Measurements from ENCODE around the gene AGBL1. TPM values are rescaled to one million over a fixed set of nuclear protein-coding genes. Genes with fewer than 3 reads are reported as not detected.
A peak's percentile ranks its signal among the peaks of the same experiment; 100 is the strongest.

AGBL1 gene
- total and polyA plus RNA-seq, 2 experiments from 2014 or later: 0.03 TPM; not detected in 1

GRCh38 chr15:86316726-86317383, 237.2 kb downstream of the AGBL1 start:
- H3K4me3 Mint-ChIP-seq: no peak overlapping the region
- Histone ChIP-seq H3K36me3 (ENCODE audit: insufficient read depth) (no peaks in the 10 kb centered on the region), H3K9me2 (ENCODE audit: insufficient read depth) (no peaks in the 10 kb centered on the region; the same call in 1 of the 2 replicates), H3K4me2 (no peak overlapping the region), H3F3A (replicated peaks; ENCODE audit: low read depth) (no peaks in the 10 kb centered on the region), H3K4me1 (ENCODE audit: insufficient read depth) (peaks cover 7% of the 10 kb centered on the region; the same call in 1 of the 2 replicates), H3K4me3 (no peak overlapping the region), H4K20me1 (replicated peaks; ENCODE audit: insufficient read depth) (no peaks in the 10 kb centered on the region), H2AFZ (no peak overlapping the region; the same call in 1 of the 2 replicates), H3K27ac (ENCODE audit: low read depth) (no peak overlapping the region), H3K79me2 (replicated peaks; ENCODE audit: insufficient read depth) (no peaks in the 10 kb centered on the region), H3K27me3 (ENCODE audit: insufficient read depth) (no peaks in the 10 kb centered on the region)
- no peaks in the 10 kb centered on the region for H3K27me3 Mint-ChIP-seq (ENCODE audit: insufficient read depth, low read depth, poor library complexity)
- DNase-seq (ENCODE audit: low spot score): peak; percentile 18
- H3K36me3 Mint-ChIP-seq (ENCODE audit: low read depth): no peaks in the 10 kb centered on the region
- H3K4me1 Mint-ChIP-seq: peaks cover 7% of the 10 kb centered on the region
- TF ChIP-seq POLR2AphosphoS5 (IDR thresholded peaks at IDR 0.05; ENCODE audit: low read depth): no peak
- ATAC-seq: no peak
- H3K27ac Mint-ChIP-seq: 0 out of 2 replicates have a peak overlapping the region, but pooled peaks have one; percentile 13
- peaks cover 4% of the 10 kb centered on the region; the same call in 1 of the 3 replicates for H3K9me3 Mint-ChIP-seq

DNA sequence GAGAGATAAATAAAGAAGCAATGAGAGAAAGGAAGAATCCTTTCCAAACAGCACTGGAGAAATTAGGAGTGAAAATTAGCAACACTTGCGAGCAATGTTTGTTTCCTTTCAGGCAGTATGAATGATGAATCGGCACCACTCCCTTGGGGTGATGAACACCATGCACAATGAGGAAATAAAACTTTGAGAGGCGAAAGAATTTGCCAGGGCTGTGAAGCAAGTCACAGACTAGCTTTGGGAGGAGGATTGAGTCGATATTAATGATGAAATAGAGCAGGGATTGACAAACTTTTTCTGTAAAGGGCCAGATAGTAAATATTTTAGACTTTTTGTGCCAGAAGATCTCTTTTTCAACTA, 237.7 kb downstream of the AGBL1 start:
- H3K4me3 Mint-ChIP-seq: no peak overlapping the region
- peaks cover 6% of the 10 kb centered on the region; the same call in 1 of the 2 replicates for H3K4me1 ChIP-seq (ENCODE audit: insufficient read depth)
- H3F3A ChIP-seq (replicated peaks; ENCODE audit: low read depth): no peaks in the 10 kb centered on the region
- H3K36me3 Mint-ChIP-seq (ENCODE audit: low read depth): no peaks in the 10 kb centered on the region
- no peaks in the 10 kb centered on the region; the same call in 1 of the 2 replicates for H3K9me2 ChIP-seq (ENCODE audit: insufficient read depth)
- no peaks in the 10 kb centered on the region for H3K27me3 Mint-ChIP-seq (ENCODE audit: insufficient read depth, low read depth, poor library complexity)
- H3K27ac Mint-ChIP-seq: no peak overlapping the region
- H3K36me3 ChIP-seq (ENCODE audit: insufficient read depth): no peaks in the 10 kb centered on the region
- DNase-seq (ENCODE audit: low spot score) (no peak), ATAC-seq (no peak)
- no peaks in the 10 kb centered on the region for H3K79me2 ChIP-seq (replicated peaks; ENCODE audit: insufficient read depth)
- no peaks in the 10 kb centered on the region for H4K20me1 ChIP-seq (replicated peaks; ENCODE audit: insufficient read depth)
- peaks cover 4% of the 10 kb centered on the region; the same call in 1 of the 3 replicates for H3K9me3 Mint-ChIP-seq
- peaks cover 7% of the 10 kb centered on the region for H3K4me1 Mint-ChIP-seq
- H3K4me3 ChIP-seq: no peak overlapping the region
- no peak overlapping the region for H3K4me2 ChIP-seq
- no peak overlapping the region for H3K27ac ChIP-seq (ENCODE audit: low read depth)
- H3K27me3 ChIP-seq (ENCODE audit: insufficient read depth): no peaks in the 10 kb centered on the region
- H2AFZ ChIP-seq: peak overlapping the region; percentile 6; the same call in 1 of the 2 replicates
- no peak for TF ChIP-seq ZNF114 (CRISPR knock-in tag; IDR thresholded peaks at IDR 0.05)
- TF ChIP-seq ZNF331 (CRISPR knock-in tag; IDR thresholded peaks at IDR 0.05; ENCODE audit: low read depth): no peak
- TF ChIP-seq, protein P1, sequence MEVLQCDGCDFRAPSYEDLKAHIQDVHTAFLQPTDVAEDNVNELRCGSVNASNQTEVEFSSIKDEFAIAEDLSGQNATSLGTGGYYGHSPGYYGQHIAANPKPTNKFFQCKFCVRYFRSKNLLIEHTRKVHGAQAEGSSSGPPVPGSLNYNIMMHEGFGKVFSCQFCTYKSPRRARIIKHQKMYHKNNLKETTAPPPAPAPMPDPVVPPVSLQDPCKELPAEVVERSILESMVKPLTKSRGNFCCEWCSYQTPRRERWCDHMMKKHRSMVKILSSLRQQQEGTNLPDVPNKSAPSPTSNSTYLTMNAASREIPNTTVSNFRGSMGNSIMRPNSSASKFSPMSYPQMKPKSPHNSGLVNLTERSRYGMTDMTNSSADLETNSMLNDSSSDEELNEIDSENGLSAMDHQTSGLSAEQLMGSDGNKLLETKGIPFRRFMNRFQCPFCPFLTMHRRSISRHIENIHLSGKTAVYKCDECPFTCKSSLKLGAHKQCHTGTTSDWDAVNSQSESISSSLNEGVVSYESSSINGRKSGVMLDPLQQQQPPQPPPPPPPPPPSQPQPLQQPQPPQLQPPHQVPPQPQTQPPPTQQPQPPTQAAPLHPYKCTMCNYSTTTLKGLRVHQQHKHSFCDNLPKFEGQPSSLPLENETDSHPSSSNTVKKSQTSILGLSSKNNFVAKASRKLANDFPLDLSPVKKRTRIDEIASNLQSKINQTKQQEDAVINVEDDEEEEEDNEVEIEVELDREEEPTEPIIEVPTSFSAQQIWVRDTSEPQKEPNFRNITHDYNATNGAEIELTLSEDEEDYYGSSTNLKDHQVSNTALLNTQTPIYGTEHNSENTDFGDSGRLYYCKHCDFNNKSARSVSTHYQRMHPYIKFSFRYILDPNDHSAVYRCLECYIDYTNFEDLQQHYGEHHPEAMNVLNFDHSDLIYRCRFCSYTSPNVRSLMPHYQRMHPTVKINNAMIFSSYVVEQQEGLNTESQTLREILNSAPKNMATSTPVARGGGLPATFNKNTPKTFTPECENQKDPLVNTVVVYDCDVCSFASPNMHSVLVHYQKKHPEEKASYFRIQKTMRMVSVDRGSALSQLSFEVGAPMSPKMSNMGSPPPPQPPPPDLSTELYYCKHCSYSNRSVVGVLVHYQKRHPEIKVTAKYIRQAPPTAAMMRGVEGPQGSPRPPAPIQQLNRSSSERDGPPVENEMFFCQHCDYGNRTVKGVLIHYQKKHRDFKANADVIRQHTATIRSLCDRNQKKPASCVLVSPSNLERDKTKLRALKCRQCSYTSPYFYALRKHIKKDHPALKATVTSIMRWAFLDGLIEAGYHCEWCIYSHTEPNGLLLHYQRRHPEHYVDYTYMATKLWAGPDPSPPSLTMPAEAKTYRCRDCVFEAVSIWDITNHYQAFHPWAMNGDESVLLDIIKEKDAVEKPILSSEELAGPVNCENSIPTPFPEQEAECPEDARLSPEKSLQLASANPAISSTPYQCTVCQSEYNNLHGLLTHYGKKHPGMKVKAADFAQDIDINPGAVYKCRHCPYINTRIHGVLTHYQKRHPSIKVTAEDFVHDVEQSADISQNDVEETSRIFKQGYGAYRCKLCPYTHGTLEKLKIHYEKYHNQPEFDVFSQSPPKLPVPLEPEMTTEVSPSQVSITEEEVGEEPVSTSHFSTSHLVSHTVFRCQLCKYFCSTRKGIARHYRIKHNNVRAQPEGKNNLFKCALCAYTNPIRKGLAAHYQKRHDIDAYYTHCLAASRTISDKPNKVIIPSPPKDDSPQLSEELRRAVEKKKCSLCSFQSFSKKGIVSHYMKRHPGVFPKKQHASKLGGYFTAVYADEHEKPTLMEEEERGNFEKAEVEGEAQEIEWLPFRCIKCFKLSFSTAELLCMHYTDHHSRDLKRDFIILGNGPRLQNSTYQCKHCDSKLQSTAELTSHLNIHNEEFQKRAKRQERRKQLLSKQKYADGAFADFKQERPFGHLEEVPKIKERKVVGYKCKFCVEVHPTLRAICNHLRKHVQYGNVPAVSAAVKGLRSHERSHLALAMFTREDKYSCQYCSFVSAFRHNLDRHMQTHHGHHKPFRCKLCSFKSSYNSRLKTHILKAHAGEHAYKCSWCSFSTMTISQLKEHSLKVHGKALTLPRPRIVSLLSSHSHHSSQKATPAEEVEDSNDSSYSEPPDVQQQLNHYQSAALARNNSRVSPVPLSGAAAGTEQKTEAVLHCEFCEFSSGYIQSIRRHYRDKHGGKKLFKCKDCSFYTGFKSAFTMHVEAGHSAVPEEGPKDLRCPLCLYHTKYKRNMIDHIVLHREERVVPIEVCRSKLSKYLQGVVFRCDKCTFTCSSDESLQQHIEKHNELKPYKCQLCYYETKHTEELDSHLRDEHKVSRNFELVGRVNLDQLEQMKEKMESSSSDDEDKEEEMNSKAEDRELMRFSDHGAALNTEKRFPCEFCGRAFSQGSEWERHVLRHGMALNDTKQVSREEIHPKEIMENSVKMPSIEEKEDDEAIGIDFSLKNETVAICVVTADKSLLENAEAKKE (CRISPR knock-in tag; IDR thresholded peaks at IDR 0.05): no peak
- no peak for TF ChIP-seq EZH2phosphoT487 (IDR thresholded peaks at IDR 0.05; ENCODE audit: unreplicated experiment)
- TF ChIP-seq CREB1 (CRISPR knock-in tag; IDR thresholded peaks at IDR 0.05; ENCODE audit: low read depth): no peak
- TF ChIP-seq POLR2AphosphoS5 (IDR thresholded peaks at IDR 0.05; ENCODE audit: low read depth): no peak
- TF ChIP-seq NANOG (IDR thresholded peaks at IDR 0.05; ENCODE audit: borderline replicate concordance): no peak
- no peak for TF ChIP-seq EZH2 (IDR thresholded peaks at IDR 0.05; ENCODE audit: low read depth, unreplicated experiment)
- no peak for TF ChIP-seq JUNB (IDR thresholded peaks at IDR 0.05; ENCODE audit: unreplicated experiment)
- TF ChIP-seq, protein P2, sequence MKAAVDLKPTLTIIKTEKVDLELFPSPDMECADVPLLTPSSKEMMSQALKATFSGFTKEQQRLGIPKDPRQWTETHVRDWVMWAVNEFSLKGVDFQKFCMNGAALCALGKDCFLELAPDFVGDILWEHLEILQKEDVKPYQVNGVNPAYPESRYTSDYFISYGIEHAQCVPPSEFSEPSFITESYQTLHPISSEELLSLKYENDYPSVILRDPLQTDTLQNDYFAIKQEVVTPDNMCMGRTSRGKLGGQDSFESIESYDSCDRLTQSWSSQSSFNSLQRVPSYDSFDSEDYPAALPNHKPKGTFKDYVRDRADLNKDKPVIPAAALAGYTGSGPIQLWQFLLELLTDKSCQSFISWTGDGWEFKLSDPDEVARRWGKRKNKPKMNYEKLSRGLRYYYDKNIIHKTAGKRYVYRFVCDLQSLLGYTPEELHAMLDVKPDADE (IDR thresholded peaks at IDR 0.05): no peak
- TF ChIP-seq, protein P3, sequence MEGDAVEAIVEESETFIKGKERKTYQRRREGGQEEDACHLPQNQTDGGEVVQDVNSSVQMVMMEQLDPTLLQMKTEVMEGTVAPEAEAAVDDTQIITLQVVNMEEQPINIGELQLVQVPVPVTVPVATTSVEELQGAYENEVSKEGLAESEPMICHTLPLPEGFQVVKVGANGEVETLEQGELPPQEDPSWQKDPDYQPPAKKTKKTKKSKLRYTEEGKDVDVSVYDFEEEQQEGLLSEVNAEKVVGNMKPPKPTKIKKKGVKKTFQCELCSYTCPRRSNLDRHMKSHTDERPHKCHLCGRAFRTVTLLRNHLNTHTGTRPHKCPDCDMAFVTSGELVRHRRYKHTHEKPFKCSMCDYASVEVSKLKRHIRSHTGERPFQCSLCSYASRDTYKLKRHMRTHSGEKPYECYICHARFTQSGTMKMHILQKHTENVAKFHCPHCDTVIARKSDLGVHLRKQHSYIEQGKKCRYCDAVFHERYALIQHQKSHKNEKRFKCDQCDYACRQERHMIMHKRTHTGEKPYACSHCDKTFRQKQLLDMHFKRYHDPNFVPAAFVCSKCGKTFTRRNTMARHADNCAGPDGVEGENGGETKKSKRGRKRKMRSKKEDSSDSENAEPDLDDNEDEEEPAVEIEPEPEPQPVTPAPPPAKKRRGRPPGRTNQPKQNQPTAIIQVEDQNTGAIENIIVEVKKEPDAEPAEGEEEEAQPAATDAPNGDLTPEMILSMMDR (conservative IDR thresholded peaks at IDR 0.05; ENCODE audit: low read depth in 2 of 2): no peak
- TF ChIP-seq STAT1 (IDR thresholded peaks at IDR 0.05; ENCODE audit: unreplicated experiment): no peak

Measured in GM23338 (cell line).